HG03039 (cell line): ENCODE measurements around the gene DBX1.
"Not testable (repeated sequence)": the region's sequence is repeated elsewhere in the genome, so short reads cannot be mapped to it uniquely, and the experiment has no call there.

Experiments
- ATAC-seq: cut with Tn5 transposase; IDR thresholded peaks from one replicate; pipeline ENCODE4 v1.9.1; 2021; ENCODE audit warnings: mild to moderate bottlenecking, moderate library complexity; ENCODE audit not compliant: unreplicated experiment

DBX1 gene

GRCh38 chr11:20161923-20162744 is 1.9 kb upstream of the DBX1 start:
- no peak for ATAC-seq

- ATAC-seq, result no peak
These were observed 1.1 kb upstream of the DBX1 start for GRCh38 chr11:20161230-20161918.

- ATAC-seq, result no peak
These were observed 551 bp downstream of the DBX1 start for GRCh38 chr11:20159466-20160381.

- ATAC-seq, result no peak
These were observed 1.5 kb downstream of the DBX1 start for GRCh38 chr11:20158597-20159257.

- ATAC-seq, result no peak
These were observed 2.5 kb downstream of the DBX1 start for GRCh38 chr11:20157728-20158127.

- no peak for ATAC-seq
These were observed 3.2 kb downstream of the DBX1 start for GRCh38 chr11:20156876-20157613.

- ATAC-seq, result no peak
These were observed 3.9 kb downstream of the DBX1 start for GRCh38 chr11:20156280-20156875.

- ATAC-seq, result no peak
These were observed 4.5 kb downstream of the DBX1 start for GRCh38 chr11:20155683-20156279.

- ATAC-seq, result no peak
These were observed 5.9 kb downstream of the DBX1 start for GRCh38 chr11:20154381-20154780.

- no peak for ATAC-seq
These were observed 21.6 kb downstream of the DBX1 start for GRCh38 chr11:20138707-20139106.

- no peak for ATAC-seq
These were observed 22.6 kb downstream of the DBX1 start for GRCh38 chr11:20137637-20138036.

- ATAC-seq, result no peak
These were observed 25.1 kb downstream of the DBX1 start for GRCh38 chr11:20134991-20135736.

GRCh38 chr11:20132667-20133039 is 27.6 kb downstream of the DBX1 start:
- ATAC-seq, result no peak

GRCh38 chr11:20131788-20132666 is 28.2 kb downstream of the DBX1 start:
- no peak for ATAC-seq

GRCh38 chr11:20129665-20130064 is 30.6 kb downstream of the DBX1 start:
- no peak for ATAC-seq

- not testable (repeated sequence) for ATAC-seq
These were observed 31.8 kb downstream of the DBX1 start for GRCh38 chr11:20128528-20128825.

- peak; percentile 74 for ATAC-seq
These were observed 32.4 kb downstream of the DBX1 start for GRCh38 chr11:20127671-20128527.
